NCI-H1694 (cell line): Measurements from ENCODE around the gene SPINT1.

Experiments used
- DNase-seq: peaks from one replicate; lab custom pipeline; 2025; lab: John Stamatoyannopoulos, UW

Gene SPINT1

DNA sequence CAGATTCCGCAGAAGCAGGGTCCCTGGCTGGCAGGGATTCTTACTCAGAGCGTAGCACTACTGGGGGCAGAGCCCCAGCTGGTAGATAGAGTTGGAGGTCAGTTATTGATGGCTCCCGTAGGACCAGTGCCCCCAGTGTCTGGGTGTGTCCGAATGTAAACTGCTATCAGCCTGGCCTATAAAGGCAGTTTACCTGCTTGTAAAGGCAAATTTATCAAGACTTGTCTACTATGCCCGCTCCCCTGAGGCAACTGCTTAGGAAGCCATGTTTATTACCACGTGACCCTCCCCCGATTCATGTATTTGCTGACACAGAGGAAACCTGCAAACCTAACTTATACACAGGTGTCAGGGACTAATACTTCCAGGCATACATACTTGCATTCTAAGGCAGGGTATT lies 14.7 kb upstream of the SPINT1 start:
- no peak for DNase-seq

DNA sequence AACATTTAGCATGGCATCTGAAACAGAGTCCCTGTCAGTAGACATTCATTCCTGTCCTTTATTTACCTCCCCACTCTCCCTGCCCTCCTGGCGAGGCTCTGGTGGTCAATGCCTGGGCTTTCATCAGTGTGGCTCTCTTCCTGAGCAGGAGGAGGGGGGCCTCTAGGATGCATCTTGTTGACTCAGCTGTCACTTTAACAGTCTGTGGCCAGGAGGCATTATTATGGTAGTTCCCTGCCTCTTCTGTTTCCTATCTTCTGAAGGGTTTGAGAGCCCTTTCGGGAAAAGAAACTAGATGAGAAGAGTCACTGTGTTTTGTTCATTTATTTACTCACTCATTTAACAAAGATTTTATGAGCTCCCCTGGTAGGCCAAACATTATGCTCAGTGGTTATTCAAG lies 13.0 kb upstream of the SPINT1 start:
- no peak for DNase-seq

DNA sequence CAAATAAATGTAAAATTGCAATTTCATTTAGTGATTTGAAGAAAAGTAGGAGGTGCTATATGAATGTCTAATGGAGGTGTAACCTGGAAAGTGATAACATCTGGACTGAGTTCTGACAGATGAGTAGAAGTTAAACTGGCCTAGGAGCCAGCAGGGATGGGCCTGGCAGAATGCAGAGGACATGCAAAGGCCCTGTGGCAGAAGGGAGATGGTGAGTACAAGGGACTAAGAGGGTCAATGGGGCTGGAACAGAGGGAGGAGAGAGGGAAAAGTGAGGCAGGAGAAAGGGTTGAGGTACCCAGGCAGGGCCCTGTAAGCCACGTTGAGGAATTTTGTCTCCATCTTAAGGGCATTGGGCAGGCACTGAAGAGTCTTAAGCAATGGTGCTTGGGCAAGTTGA lies 12.0 kb upstream of the SPINT1 start:
- DNase-seq = no peak

DNA sequence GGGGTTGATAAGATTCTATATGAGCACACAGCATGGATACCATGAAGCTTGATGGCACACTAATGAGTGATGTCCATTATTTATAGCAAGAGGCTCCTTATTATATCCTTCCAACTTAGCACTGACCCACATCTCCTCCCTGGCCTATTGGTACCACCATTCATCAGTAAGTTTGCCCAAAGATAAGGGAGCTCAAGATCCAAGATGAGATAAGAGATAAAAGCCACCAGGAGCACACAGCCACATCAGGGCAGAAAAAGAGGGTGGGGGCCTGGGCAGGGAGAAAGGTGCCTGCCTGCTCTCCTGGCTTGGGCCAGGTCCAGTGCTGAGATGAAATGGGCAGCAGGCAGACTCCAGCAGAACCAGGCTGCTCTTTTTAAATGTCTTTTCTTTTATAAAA lies 10.9 kb upstream of the SPINT1 start:
- no peak for DNase-seq

DNA sequence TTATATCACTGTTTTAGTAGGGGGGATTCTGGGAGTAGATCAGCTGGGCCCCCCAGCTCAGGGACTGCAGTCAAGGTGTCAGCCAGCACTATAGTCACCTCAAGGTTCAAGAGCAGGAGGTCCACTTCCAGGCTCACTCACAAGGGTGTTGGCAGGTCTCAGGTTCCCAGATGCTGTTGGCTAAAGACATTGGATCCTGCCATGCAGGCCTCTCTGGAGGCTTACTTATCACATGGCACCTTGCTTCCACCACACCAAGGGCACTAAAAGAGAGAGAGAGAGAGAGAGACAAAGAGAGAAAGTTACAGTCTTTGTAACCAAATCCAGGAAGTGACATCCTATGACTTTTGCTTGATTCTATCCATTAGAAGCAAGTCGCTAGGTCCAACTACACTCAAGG lies 7.8 kb upstream of the SPINT1 start:
- no peak for DNase-seq

DNA sequence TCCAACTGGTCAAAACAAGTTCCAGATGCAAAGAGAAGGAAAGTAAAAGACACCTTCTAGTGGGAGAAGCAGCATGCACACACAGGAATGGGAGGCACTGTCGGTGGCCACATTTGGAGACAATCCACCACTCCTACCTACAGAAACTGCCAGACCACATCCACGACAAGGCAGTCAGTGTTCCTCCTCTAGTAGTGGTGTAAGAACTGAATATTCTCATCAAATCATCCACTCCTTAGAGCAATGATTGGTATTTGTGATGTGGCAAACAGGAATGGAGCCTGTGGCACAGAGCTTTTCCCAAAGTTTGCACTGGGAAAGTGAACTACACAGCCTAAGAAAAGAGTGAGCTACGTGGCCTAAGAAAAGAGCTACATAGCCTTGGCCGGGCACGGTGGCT lies 5.1 kb upstream of the SPINT1 start:
- DNase-seq = no peak

DNA sequence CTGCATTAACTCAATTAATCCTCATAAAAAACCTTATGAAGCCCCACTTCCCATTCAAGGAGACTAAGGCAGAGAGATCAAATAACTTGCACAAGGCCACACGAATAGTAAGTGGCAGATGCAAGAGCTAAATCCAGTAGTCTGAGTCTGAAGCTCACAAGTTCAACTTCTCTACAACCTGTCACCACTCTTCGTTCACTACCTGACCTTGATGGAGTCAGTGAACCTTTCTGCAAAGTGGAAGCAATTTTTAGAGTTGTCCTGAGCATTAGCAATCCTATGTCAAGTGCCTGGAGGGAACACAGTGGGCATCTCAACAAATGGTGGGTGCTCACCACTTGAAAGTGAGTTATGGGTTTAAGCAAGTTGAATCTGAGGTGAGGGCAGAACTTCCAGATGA lies 2.1 kb upstream of the SPINT1 start:
- no peak for DNase-seq

DNA sequence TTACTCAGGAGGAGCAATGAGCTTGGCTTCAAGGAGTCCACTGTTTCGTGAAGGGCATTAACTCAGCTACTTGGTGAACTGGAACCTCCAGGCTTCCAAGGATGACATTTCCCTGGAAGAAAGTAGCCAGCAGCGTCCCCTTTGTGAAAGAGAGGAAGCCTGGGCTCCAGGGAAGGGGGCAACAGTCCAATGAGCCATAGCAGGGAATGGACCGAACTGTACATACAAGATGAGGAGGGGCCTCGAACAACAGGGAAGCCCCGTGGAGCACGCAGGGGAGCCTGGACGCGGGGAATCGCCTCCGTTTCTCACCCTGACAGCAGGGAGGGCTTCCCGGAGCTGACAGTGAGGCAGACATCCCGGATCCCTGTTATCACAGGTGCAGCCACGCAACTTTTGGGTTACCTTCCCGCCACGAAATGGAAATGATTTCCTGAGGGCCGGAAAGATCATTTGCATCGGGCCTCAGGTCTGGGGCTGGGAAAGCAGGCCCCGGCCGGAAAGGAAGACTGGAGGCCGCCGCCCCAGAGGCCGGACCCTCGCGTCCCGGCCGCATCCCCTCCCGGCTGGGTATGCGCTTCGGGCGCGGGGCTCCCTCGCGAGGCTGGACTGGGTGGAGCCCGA lies 475 bp upstream of the SPINT1 start:
- DNase-seq = no peak

DNA sequence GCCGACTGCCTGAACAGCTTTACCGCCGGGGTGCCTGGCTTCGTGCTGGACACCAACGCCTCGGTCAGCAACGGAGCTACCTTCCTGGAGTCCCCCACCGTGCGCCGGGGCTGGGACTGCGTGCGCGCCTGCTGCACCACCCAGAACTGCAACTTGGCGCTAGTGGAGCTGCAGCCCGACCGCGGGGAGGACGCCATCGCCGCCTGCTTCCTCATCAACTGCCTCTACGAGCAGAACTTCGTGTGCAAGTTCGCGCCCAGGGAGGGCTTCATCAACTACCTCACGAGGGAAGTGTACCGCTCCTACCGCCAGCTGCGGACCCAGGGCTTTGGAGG lies 815 bp downstream of the SPINT1 start:
- DNase-seq = no peak

DNA sequence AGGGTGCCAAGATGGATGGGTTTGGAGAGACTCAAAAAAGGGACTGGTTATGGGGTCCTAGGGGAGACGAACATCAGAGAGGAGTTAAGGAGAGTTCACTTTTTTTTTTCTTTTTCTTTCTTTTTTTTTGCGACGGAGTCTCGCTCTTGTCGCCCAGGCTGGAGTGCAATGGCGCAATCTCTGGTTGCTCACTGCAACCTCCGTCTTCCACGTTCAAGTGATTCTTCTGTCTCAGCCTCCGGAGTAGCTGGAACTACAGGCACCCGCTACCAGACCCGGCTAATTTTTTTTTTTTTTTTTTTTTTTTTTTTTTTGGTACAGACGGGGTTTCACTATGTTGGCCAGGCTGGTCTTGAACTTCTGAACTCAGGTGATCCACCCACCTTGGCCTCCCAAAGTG lies 1.2 kb downstream of the SPINT1 start:
- no peak for DNase-seq

DNA sequence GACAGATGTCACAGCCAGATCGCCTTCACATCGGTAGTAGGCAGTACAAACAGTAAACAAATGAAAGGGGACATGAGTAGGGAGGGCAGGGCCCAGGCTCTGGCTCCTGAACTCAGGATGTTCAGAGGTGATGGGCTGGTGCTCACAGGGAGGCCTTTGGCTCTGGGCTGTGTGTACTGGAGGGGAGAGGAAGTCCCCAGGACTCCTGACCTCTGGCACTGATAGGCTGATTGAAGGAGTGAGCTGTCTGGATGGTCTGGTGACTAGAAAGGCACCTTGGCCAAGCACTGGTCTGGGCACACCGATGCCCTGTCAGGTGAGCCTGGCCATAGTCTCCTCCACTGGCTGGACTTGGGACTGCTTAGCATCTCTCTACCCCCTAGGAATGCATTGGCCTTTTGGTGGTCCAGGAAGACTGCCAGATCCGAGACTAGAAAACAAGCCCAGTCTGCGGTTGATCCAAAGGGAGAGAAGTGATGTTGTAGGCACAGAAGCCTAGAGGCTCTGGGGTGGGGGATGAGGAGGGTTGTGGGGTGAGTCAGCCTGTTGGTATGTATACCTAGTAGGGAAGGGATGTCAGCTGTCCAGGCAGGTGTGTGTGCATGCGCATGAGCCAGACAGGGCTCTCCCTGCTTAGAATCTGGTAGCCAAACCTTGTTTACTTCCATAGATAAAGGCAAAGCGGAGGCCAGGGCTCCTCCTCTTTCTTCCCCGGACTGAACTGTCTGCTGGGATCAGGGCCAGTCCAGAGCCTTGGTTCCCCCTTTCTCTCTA lies 1.9 kb downstream of the SPINT1 start:
- DNase-seq = no peak

DNA sequence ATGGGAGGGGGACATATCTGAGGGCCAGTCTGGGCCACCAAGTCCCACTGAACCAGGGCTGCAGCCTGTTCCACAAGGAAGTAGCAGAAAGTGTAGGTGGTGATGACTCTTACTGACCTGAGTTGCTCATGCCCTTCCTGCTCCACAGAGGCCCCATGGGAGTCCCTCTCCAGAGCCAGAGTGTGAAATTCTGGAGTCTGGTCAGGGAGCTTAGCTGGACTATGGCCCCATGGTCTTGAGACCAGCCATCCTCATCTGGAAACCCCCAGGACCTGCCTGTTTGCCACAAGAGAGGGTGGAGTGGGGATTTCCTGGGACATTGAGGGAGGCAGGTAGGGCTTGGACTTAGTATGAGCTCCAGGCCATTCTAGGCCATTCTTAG lies 3.0 kb downstream of the SPINT1 start:
- no peak for DNase-seq

DNA sequence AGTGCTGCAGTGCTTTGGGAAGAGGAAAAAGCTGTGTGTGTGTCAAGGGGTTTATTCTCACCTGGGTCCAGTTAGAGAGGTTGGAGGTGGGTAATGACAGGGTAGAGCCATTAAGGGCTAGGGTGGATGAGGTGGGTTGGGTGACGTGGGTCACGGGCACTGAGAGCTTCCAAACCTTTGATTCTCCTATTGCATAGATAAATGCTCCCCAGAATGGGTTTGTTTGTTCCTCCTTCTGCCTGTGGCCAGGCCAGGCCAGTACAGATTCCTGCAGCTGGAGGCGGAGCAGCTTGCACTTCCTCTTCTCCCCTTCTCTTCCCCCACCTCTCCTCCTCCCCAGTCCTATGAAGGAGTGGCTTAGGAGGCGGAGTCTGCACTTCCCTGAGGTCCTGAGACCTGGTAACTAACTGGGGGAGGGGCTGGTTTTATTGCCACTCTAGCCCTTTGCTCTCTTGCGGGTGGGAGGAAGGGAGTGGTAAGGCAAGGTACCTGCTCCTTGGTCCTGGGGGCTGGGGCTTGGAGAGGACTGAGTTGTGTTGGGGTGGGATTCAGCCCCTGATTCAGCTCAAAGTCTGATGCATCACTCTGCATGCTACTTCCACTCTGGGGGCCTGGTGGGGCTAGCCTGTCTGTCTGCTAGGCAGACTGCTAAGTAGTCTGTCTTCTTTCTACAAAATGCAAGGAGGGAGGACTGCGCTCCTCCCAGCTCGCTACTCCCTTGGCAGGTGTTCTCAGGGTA lies 3.5 kb downstream of the SPINT1 start:
- no peak for DNase-seq

DNA sequence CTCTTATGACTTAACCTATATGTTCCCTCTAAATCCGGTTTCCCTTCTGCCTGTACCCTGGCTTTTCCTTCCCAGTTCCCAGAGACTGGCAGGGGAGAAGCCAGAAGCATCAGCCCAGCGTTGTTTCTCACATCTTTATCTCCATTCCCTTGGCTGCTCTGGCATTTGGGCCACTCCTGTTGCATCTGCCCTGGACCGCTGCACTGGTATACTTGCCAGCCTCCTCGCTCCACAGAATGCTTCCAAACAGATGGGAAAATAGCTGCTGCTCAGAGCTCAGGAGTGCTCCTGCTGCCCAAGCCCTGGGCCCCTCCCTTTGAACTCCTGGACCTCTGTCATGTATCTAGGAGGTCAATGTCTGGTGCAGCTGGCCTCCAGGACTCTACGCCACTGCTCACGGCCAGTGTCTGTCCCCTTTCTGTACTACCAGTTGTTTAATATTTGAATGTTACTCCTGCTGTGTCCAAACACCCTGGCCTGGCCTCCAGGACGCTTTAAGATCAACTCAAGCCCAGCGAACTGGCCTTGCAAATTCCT lies 6.8 kb downstream of the SPINT1 start:
- DNase-seq = no peak

DNA sequence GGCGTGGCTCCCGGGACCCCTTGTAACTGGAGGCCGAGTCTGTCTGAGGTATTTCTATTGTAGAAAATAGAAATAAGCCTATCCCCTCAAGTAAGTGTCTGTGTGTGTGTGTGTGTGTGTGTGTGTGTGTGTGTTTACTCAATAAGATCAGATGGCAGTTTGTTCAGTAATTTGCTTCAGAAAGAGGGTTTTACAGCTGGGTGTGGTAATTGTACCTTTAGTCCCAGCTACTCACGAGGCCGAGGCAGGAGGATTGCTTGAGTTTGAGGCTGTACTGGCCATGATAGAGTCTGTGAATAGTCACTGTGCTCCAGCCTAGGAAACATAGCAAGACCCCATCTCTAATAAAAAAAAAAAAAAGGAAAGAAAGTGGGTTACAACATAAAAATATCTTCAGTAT lies 8.7 kb downstream of the SPINT1 start:
- no peak for DNase-seq

DNA sequence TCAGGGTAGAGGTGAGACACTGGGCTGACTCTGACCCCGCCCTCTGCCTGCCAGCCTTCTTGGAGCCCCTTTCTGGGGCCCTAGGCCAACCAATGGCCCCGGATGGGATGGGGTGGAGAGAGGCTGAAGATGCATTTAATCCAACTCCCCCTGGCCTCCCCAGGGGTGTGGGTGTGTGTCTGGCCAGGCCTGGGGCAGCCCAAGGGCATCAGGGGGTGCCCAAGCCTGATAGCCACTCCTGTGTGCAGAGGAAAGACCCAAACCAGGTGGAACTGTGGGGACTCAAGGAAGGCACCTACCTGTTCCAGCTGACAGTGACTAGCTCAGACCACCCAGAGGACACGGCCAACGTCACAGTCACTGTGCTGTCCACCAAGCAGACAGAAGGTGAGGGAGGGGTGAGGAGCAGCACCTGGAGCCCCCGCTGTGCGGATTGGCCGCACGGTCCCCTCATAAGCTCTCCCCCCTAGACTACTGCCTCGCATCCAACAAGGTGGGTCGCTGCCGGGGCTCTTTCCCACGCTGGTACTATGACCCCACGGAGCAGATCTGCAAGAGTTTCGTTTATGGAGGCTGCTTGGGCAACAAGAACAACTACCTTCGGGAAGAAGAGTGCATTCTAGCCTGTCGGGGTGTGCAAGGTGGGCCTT lies 9.5 kb downstream of the SPINT1 start:
- no peak for DNase-seq

DNA sequence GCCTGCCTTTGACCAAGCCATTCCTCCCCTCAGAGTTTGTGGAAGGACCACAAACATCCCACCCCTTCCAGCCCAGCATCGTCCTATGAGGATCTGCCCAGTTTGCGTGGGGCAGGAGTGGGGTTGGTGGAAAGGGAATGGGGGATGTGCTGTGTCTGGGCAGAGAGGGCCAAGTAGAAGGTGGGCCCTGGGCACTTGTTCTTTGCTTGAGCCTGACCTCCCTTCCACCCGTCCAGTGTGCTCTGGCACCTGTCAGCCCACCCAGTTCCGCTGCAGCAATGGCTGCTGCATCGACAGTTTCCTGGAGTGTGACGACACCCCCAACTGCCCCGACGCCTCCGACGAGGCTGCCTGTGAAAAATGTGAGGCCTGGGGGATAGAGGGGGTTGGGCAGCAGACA lies 10.3 kb downstream of the SPINT1 start:
- no peak for DNase-seq

DNA sequence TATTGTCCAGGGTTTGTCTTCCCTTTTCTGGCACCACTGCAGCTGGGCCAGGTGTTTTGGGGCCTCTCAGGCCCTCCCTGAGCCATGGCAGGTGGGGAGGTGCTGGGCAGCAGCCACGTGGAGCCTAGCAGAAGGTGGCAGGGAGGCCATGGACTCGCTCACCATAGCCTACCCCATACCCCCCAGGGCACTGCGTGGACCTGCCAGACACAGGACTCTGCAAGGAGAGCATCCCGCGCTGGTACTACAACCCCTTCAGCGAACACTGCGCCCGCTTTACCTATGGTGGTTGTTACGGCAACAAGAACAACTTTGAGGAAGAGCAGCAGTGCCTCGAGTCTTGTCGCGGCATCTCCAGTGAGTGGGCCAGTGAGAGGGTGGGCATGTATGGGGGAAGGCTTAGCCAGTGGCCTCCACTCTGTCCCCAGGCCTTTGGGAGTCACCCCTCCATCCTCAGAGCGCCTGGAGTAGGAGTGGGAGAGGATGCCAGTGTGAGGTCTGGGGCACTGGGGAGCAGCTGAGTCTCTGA lies 11.9 kb downstream of the SPINT1 start:
- DNase-seq = no peak

DNA sequence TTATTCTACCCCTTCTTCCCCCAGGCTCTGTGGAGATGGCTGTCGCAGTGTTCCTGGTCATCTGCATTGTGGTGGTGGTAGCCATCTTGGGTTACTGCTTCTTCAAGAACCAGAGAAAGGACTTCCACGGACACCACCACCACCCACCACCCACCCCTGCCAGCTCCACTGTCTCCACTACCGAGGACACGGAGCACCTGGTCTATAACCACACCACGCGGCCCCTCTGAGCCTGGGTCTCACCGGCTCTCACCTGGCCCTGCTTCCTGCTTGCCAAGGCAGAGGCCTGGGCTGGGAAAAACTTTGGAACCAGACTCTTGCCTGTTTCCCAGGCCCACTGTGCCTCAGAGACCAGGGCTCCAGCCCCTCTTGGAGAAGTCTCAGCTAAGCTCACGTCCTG lies 12.9 kb downstream of the SPINT1 start:
- DNase-seq = no peak

DNA sequence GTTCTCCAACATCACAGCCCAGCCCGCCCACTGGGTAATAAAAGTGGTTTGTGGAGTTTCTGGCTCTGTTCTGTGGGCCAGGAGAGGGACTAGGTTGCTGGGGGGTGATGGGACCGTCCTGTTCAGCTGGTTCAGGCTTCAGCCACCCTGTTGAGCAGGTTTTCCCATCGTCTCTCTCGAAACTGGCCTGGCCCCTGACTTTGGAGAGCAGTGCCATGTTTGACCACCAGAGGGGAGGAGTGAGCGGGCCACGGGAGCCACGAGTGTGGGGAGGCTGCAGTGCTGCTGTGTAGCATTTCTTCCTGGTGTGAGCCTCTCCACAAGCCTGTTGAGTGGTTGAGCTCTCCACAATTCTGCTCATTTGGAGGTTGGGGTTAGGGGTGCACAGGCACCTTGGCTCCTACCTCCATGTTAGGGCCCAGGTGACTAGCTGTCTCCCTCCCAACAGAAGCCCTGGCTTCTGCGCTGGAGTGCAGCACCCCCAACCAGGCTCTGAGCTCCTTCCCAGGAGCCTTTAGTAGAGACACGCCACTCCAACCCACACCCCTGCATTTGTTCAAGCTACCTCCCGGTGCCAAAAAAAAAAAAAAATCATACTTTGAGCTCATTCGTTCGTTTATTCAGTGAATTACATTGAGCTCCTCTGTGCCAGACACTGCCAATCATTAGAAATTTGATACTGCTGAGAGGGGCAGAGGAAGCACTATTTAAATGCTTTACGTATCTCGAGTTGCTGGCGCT lies 13.9 kb downstream of the SPINT1 start:
- peak; percentile 39 for DNase-seq

DNA sequence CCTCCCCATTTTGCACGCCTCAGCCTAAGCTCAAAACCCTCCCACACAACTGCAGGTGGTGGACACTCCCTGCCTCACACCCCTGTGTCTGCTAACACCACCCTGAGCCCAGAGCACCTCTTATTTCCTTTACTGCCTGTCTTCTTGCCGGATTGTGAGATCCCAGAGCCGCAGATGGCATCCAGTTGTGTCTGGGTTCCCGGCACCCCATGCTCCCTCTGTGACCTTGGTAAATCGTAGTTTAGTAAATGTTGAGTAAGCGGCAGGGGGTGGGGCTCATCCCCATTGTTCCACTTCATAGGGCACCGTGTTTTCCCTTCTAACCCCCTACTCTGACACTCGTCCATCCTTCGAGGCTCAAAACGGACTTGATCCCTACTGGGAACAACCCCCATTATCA lies 14.9 kb downstream of the SPINT1 start:
- no peak for DNase-seq
